EL (cell line): Measurements from ENCODE around the gene AKAP5.

ENCODE experiments used
- DNase-seq: peaks from one replicate; pipeline ENCODE4 v3.0.0-alpha.2; 2016

The AKAP5 gene

GRCh38 chr14:64465191-64465822 lies at the start of gene AKAP5:
TSS of gene AKAP5 (plus strand) at chr14:64465499. CDS start at chr14:64468395, 2,896 bp downstream.
- DNase-seq: peak; percentile 54

- DNase-seq: no peak
Observed at GRCh38 chr14:64416348-64416932, 48.9 kb upstream of the AKAP5 start.

GRCh38 chr14:64417055-64417770 lies 48.1 kb upstream of the AKAP5 start:
- DNase-seq: peak; percentile 64

- DNase-seq: no peak
Observed at GRCh38 chr14:64417771-64418125, 47.6 kb upstream of the AKAP5 start.

- DNase-seq: no peak
Observed at GRCh38 chr14:64419003-64419402, 46.3 kb upstream of the AKAP5 start.

GRCh38 chr14:64421166-64421565 lies 44.1 kb upstream of the AKAP5 start:
- peak; percentile 89 for DNase-seq

- DNase-seq: no peak
Observed at GRCh38 chr14:64422005-64422404, 43.3 kb upstream of the AKAP5 start.

- no peak for DNase-seq
Observed at GRCh38 chr14:64422756-64423155, 42.5 kb upstream of the AKAP5 start.

- peak; percentile 19 for DNase-seq
Observed at GRCh38 chr14:64423987-64424386, 41.3 kb upstream of the AKAP5 start.

GRCh38 chr14:64434528-64434927 lies 30.8 kb upstream of the AKAP5 start:
- no peak for DNase-seq

GRCh38 chr14:64438181-64438841 lies 27.0 kb upstream of the AKAP5 start:
- peak; percentile 91 for DNase-seq

GRCh38 chr14:64439141-64439540 lies 26.2 kb upstream of the AKAP5 start:
- no peak for DNase-seq

GRCh38 chr14:64440494-64440893 lies 24.8 kb upstream of the AKAP5 start:
- peak; percentile 32 for DNase-seq

- DNase-seq: no peak
Observed at GRCh38 chr14:64442300-64442988, 22.9 kb upstream of the AKAP5 start.

- DNase-seq: no peak
Observed at GRCh38 chr14:64444140-64444539, 21.2 kb upstream of the AKAP5 start.

- peak; percentile 85 for DNase-seq
Observed at GRCh38 chr14:64444984-64445845, 20.1 kb upstream of the AKAP5 start.

- no peak for DNase-seq
Observed at GRCh38 chr14:64447876-64448670, 17.2 kb upstream of the AKAP5 start.

GRCh38 chr14:64450255-64450654 lies 15.0 kb upstream of the AKAP5 start:
- DNase-seq: no peak

- DNase-seq: no peak
Observed at GRCh38 chr14:64454671-64455070, 10.6 kb upstream of the AKAP5 start.

GRCh38 chr14:64459405-64460136 lies 5.7 kb upstream of the AKAP5 start:
- DNase-seq: no peak

GRCh38 chr14:64461221-64461620 lies 4.1 kb upstream of the AKAP5 start:
- no peak for DNase-seq
